Transverse colon (tissue), 4 donors: ENCODE results near the gene MMP24OS.

ENCODE experiments used
- CTCF ChIP-seq, 5 experiments: fragments of 200-600 bp in 3 of 5; fragments of 450-650 bp in 2 of 5; sonication (generic) in 3 of 5; IDR thresholded peaks; 1 replicate in 2 of 5; 2 replicates in 3 of 5; pipeline ENCODE4 v1.5.1; 2016 to 2017; ENCODE audit warnings: antibody characterized with exemption in 5 of 5, inconsistent platforms in 3 of 5, mild to moderate bottlenecking in 2 of 5, moderate library complexity in 1 of 5
- EP300 ChIP-seq: sonication (generic); formaldehyde crosslinking; IDR thresholded peaks from one replicate; pipeline ENCODE4 v1.6.1; 2017; ENCODE audit warnings: antibody characterized with exemption, low read depth
- POLR2A ChIP-seq: fragments of 450-650 bp; IDR thresholded peaks from one replicate; pipeline ENCODE4 v1.6.1; 2016; ENCODE audit warnings: antibody characterized with exemption, mild to moderate bottlenecking, moderate library complexity
- POLR2AphosphoS5 ChIP-seq, 3 donors: sonication (generic); formaldehyde crosslinking; IDR thresholded peaks; one replicate each; pipeline ENCODE4 v1.6.1; 2016; ENCODE audit warnings: antibody characterized with exemption in 3 of 3

GRCh38 chr20:35276408-35276807, 1.5 kb downstream of the MMP24OS start:
- TF ChIP-seq CTCF (IDR thresholded peaks at IDR 0.05) (no peak), POLR2A (no peak), EP300 (no peak), POLR2AphosphoS5 (IDR thresholded peaks at IDR 0.05) (no peak)
